Loucy (cell line): Measurements from ENCODE around the gene IL1A.

Source experiments
- H2AFZ ChIP-seq: fragments of 200-600 bp; sonication (generic); 2 replicates; pipeline ENCODE4 v1.6.0; 2016; ENCODE audit warnings: antibody characterized with exemption, mild to moderate bottlenecking, low read length, moderate library complexity
- H3F3A ChIP-seq: fragments of 200-600 bp; 2 replicates; pipeline ENCODE4 v1.6.0; 2016; ENCODE audit warnings: antibody characterized with exemption, low read depth, mild to moderate bottlenecking
- H3K27me3 ChIP-seq: fragments of 200-600 bp; sonication (generic); 2 replicates; pipeline ENCODE4 v1.6.1; 2014; ENCODE audit warnings: low read length, mild to moderate bottlenecking; ENCODE audit not compliant: insufficient read depth, poor library complexity, severe bottlenecking
- H3K36me3 ChIP-seq: fragments of 200-600 bp; sonication (generic); 2 replicates; pipeline ENCODE4 v1.6.1; 2016; ENCODE audit warnings: low read length; ENCODE audit not compliant: insufficient read depth
- H3K4me1 ChIP-seq: fragments of 200-600 bp; sonication (generic); 2 replicates; pipeline ENCODE4 v1.5.1; 2014; ENCODE audit warnings: low read length, mild to moderate bottlenecking; ENCODE audit not compliant: insufficient read depth, poor library complexity, severe bottlenecking
- H3K4me2 ChIP-seq: fragments of 200-600 bp; sonication (generic); 2 replicates; pipeline ENCODE4 v1.6.0; 2014; ENCODE audit warnings: antibody characterized with exemption, low read length, low read depth, mild to moderate bottlenecking; ENCODE audit not compliant: poor library complexity, severe bottlenecking
- H3K4me3 ChIP-seq: fragments of 200-600 bp; sonication (generic); 2 replicates; pipeline ENCODE4 v1.5.1; 2014; ENCODE audit warnings: low read length, mild to moderate bottlenecking, mixed read lengths; ENCODE audit not compliant: poor library complexity, severe bottlenecking
- H3K79me2 ChIP-seq: fragments of 200-600 bp; sonication (generic); 2 replicates; pipeline ENCODE4 v1.6.1; 2014; ENCODE audit warnings: low read length; ENCODE audit not compliant: insufficient read depth
- H3K9ac ChIP-seq: fragments of 200-600 bp; sonication (generic); 2 replicates; pipeline ENCODE4 v1.6.0; 2014; ENCODE audit warnings: mild to moderate bottlenecking, low read depth, low read length, moderate library complexity; ENCODE audit not compliant: poor library complexity, severe bottlenecking
- H3K9me2 ChIP-seq: fragments of 200-600 bp; sonication (generic); replicated peaks from 2 replicates; pipeline ENCODE4 v1.6.1; 2016; ENCODE audit warnings: low read depth, low read length, mixed read lengths
- H3K9me3 ChIP-seq: fragments of 200-600 bp; sonication (generic); 2 replicates; pipeline ENCODE4 v1.6.1; 2014; ENCODE audit warnings: mild to moderate bottlenecking, antibody characterized with exemption, low read length, low read depth; ENCODE audit not compliant: insufficient read depth
- H4K20me1 ChIP-seq: fragments of 200-600 bp; sonication (generic); 2 replicates; pipeline ENCODE4 v1.6.0; 2014; ENCODE audit warnings: antibody characterized with exemption, low read length, mild to moderate bottlenecking; ENCODE audit not compliant: insufficient read depth, poor library complexity, severe bottlenecking
- EZH2phosphoT487 ChIP-seq: fragments of 200-600 bp; IDR thresholded peaks from 2 replicates; pipeline ENCODE4 v1.6.1; 2018; ENCODE audit warnings: antibody characterized with exemption, mild to moderate bottlenecking, moderate library complexity, borderline replicate concordance
- TF ChIP-seq, protein P1 (sequence below): fragments of 200-600 bp; sonication (generic); conservative IDR thresholded peaks from 2 replicates; pipeline ENCODE4 v1.5.1; 2014; ENCODE audit warnings: mild to moderate bottlenecking, antibody characterized with exemption, low read length

The IL1A gene

GRCh38 chr2:112783187-112783714 is 1.0 kb downstream of the IL1A start:
- H4K20me1 ChIP-seq = no peaks in the 10 kb centered on the region
- no peaks in the 10 kb centered on the region for H3K9me3 ChIP-seq
- no peaks in the 10 kb centered on the region for H3F3A ChIP-seq
- no peak overlapping the region for H2AFZ ChIP-seq
- no peaks in the 10 kb centered on the region for H3K4me1 ChIP-seq
- H3K4me3 ChIP-seq = no peak overlapping the region
- H3K79me2 ChIP-seq = no peaks in the 10 kb centered on the region
- no peak for TF ChIP-seq EZH2phosphoT487
- TF ChIP-seq, protein P1, sequence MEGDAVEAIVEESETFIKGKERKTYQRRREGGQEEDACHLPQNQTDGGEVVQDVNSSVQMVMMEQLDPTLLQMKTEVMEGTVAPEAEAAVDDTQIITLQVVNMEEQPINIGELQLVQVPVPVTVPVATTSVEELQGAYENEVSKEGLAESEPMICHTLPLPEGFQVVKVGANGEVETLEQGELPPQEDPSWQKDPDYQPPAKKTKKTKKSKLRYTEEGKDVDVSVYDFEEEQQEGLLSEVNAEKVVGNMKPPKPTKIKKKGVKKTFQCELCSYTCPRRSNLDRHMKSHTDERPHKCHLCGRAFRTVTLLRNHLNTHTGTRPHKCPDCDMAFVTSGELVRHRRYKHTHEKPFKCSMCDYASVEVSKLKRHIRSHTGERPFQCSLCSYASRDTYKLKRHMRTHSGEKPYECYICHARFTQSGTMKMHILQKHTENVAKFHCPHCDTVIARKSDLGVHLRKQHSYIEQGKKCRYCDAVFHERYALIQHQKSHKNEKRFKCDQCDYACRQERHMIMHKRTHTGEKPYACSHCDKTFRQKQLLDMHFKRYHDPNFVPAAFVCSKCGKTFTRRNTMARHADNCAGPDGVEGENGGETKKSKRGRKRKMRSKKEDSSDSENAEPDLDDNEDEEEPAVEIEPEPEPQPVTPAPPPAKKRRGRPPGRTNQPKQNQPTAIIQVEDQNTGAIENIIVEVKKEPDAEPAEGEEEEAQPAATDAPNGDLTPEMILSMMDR = no peak
- H3K36me3 ChIP-seq = no peaks in the 10 kb centered on the region
- H3K9ac ChIP-seq = no peak overlapping the region
- H3K27me3 ChIP-seq = no peaks in the 10 kb centered on the region
- H3K4me2 ChIP-seq = no peak overlapping the region
- no peaks in the 10 kb centered on the region for H3K9me2 ChIP-seq

GRCh38 chr2:112782234-112782799 is 2.0 kb downstream of the IL1A start:
- Histone ChIP-seq H3K4me2 (no peak overlapping the region), H3K27me3 (no peaks in the 10 kb centered on the region), H3K9ac (no peak overlapping the region), H3K4me1 (no peaks in the 10 kb centered on the region), H2AFZ (no peak overlapping the region), H3K79me2 (no peaks in the 10 kb centered on the region), H3F3A (no peaks in the 10 kb centered on the region), H3K9me2 (no peaks in the 10 kb centered on the region), H3K4me3 (no peak overlapping the region), H3K9me3 (no peaks in the 10 kb centered on the region), H4K20me1 (no peaks in the 10 kb centered on the region), H3K36me3 (no peaks in the 10 kb centered on the region)
- TF ChIP-seq EZH2phosphoT487 = no peak
- TF ChIP-seq, protein P1 = no peak

DNA sequence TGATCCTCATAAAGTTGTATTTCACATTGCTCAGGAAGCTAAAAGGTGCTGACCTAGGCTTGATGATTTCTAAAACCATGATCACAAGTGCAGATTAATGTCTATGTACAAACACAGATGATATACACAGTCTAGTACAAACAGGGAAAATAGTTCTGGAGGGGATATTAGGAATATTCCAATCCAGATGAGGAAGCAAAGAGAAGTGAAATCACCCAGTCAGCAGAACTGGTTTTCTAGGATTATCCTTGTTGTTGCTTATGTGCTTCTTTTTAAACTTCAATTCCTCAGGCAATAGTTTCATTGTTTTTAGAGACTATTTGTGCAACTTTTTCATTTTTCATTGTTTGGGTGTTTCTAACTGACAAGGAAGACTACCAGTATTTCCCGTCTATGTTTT is 4.7 kb downstream of the IL1A start:
- Histone ChIP-seq H3K36me3 (no peaks in the 10 kb centered on the region), H3F3A (no peaks in the 10 kb centered on the region), H3K4me1 (no peaks in the 10 kb centered on the region), H3K9ac (no peak overlapping the region), H3K9me3 (no peaks in the 10 kb centered on the region), H3K79me2 (no peaks in the 10 kb centered on the region), H2AFZ (no peak overlapping the region), H3K4me3 (no peak overlapping the region), H3K9me2 (no peaks in the 10 kb centered on the region), H4K20me1 (no peaks in the 10 kb centered on the region), H3K4me2 (no peak overlapping the region), H3K27me3 (no peaks in the 10 kb centered on the region)
- TF ChIP-seq, protein P1 = no peak
- no peak for TF ChIP-seq EZH2phosphoT487
